Endothelial cell of umbilical vein (primary cell): ENCODE measurements around the gene RAB11B. TPM values are rescaled to one million over a fixed set of nuclear protein-coding genes. Genes with fewer than 3 reads are reported as not detected.

Source experiments
- BruUV-seq: library from RNA; stranded (reverse); fragments of 400-500 nt; replicated peaks from 2 replicates; lab custom pipeline; 2021; lab: Mats Ljungman, UMichigan
- CTCF ChIA-PET: fragments of 300-600, 350-600 bp; sonication (Branson Sonifier 250); formaldehyde crosslinking; loops from one replicate; lab custom pipeline; 2021; ENCODE audit warnings: antibody characterized with exemption, inconsistent platforms; lab: Charles Lee
- POLR2A ChIA-PET: fragments of 300-600, 350-600 bp; sonication (Branson Sonifier 250); formaldehyde crosslinking; loops from one replicate; lab custom pipeline; 2021; ENCODE audit warnings: antibody characterized with exemption, inconsistent platforms; lab: Charles Lee
- DNase-seq: peaks from one replicate; pipeline ENCODE4 v3.0.0-alpha.2; 2011; ENCODE audit warnings: low read depth, low spot score
- FAIRE-seq: peaks from 2 replicates; lab custom pipeline; 2011; peaks lifted over from hg19 to GRCh38; lab: Jason Lieb, UNC
- H2AFZ ChIP-seq: 2 replicates; pipeline ENCODE4 v1.6.0; 2012; ENCODE audit warnings: low read depth, low read length, control low read depth, inconsistent platforms
- H3K27ac ChIP-seq: 2 replicates; pipeline ENCODE4 v1.5.1; 2011; ENCODE audit warnings: low read depth, mild to moderate bottlenecking, control low read depth, low read length, moderate library complexity; ENCODE audit not compliant: insufficient read depth
- H3K27me3 ChIP-seq, 2 experiments: 2 replicates each; pipeline versions ENCODE4 v1.6.0 to v1.6.1; 2011; ENCODE audit warnings: low read length in 2 of 2, mixed read lengths in 1 of 2; ENCODE audit not compliant: control insufficient read depth in 2 of 2, insufficient read depth in 2 of 2
- H3K36me3 ChIP-seq, 2 experiments: 2 replicates in 1 of 2; 3 replicates in 1 of 2; pipeline ENCODE4 v1.5.1; 2011; ENCODE audit warnings: low read length in 2 of 2, mild to moderate bottlenecking in 1 of 2, moderate library complexity in 1 of 2; ENCODE audit not compliant: control insufficient read depth in 2 of 2, insufficient read depth in 2 of 2; ENCODE audit errors: extremely low read depth in 1 of 2
- H3K4me1 ChIP-seq: 3 replicates; pipeline ENCODE4 v1.5.1; 2011; ENCODE audit warnings: mild to moderate bottlenecking, low read length; ENCODE audit not compliant: control insufficient read depth, insufficient read depth; ENCODE audit errors: extremely low read depth
- H3K4me2 ChIP-seq: 2 replicates; pipeline ENCODE4 v1.6.1; 2011; ENCODE audit warnings: low read length, control low read depth, mixed read lengths; ENCODE audit not compliant: insufficient read depth
- H3K4me3 ChIP-seq, 3 experiments: fragments of 200-600 bp in 1 of 3; sonication (generic), shearing (Covaris generic) in 1 of 3; replicated peaks in 1 of 3; 2 replicates each; pipeline ENCODE4 v1.5.1; 2011 to 2016; ENCODE audit warnings: control low read depth in 3 of 3, low read length in 3 of 3, mild to moderate bottlenecking in 2 of 3, inconsistent platforms in 1 of 3, low read depth in 1 of 3, moderate library complexity in 1 of 3; ENCODE audit not compliant: insufficient read depth in 1 of 3
- H3K79me2 ChIP-seq: 2 replicates; pipeline ENCODE4 v1.6.0; 2012; ENCODE audit warnings: low read length, inconsistent platforms; ENCODE audit not compliant: control insufficient read depth, insufficient read depth
- H3K9ac ChIP-seq: replicated peaks from 2 replicates; pipeline ENCODE3; 2011; ENCODE audit warnings: low read length, control low read depth; ENCODE audit not compliant: insufficient read depth; ENCODE audit errors: extremely low read depth
- H3K9me1 ChIP-seq: replicated peaks from 3 replicates; pipeline ENCODE4 v1.6.0; 2011; ENCODE audit warnings: mild to moderate bottlenecking, low read length; ENCODE audit not compliant: control insufficient read depth, insufficient read depth; ENCODE audit errors: extremely low read depth
- H3K9me3 ChIP-seq: replicated peaks from 2 replicates; pipeline ENCODE4 v1.5.1; 2012; ENCODE audit warnings: low read length, inconsistent platforms; ENCODE audit not compliant: control insufficient read depth, insufficient read depth
- H4K20me1 ChIP-seq: replicated peaks from 2 replicates; pipeline ENCODE3; 2011; ENCODE audit warnings: mild to moderate bottlenecking, low read length; ENCODE audit not compliant: control insufficient read depth, insufficient read depth; ENCODE audit errors: extremely low read depth
- CTCF ChIP-seq, 2 donors: IDR thresholded peaks; 1 replicate in 1 of 2; 2 replicates in 1 of 2; pipeline ENCODE4 v1.5.1; 2011; ENCODE audit warnings: low read length in 2 of 2, mild to moderate bottlenecking in 2 of 2, moderate library complexity in 2 of 2, control low read depth in 1 of 2, inconsistent platforms in 1 of 2, low read depth in 1 of 2; ENCODE audit not compliant: insufficient read depth in 1 of 2; ENCODE audit errors: extremely low read depth in 1 of 2
- EZH2 ChIP-seq: IDR thresholded peaks from 2 replicates; pipeline ENCODE4 v1.6.1; 2012; ENCODE audit warnings: borderline replicate concordance, low read depth, mild to moderate bottlenecking, moderate library complexity, low read length, inconsistent platforms; ENCODE audit not compliant: severe bottlenecking
- FOS ChIP-seq: IDR thresholded peaks from 2 replicates; pipeline ENCODE4 v1.6.1; 2011; ENCODE audit warnings: mild to moderate bottlenecking, low read length, moderate library complexity, borderline replicate concordance; ENCODE audit not compliant: insufficient read depth
- GATA2 ChIP-seq: IDR thresholded peaks from 2 replicates; pipeline ENCODE4 v1.7.0; 2011; ENCODE audit warnings: low read depth, mild to moderate bottlenecking, moderate library complexity, mixed read lengths, low read length; ENCODE audit not compliant: insufficient read length, insufficient read depth
- JUN ChIP-seq: IDR thresholded peaks from 2 replicates; pipeline ENCODE4 v1.6.1; 2011; ENCODE audit warnings: borderline replicate concordance, low read depth; ENCODE audit not compliant: insufficient read length, insufficient read depth
- MYC ChIP-seq: IDR thresholded peaks from one replicate; pipeline ENCODE4 v1.6.1; 2011; ENCODE audit warnings: mild to moderate bottlenecking, low read depth, low read length
- POLR2A ChIP-seq: IDR thresholded peaks from 2 replicates; pipeline ENCODE4 v1.6.1; 2012; ENCODE audit warnings: low read depth, mild to moderate bottlenecking, control low read depth, low read length
- POLR2AphosphoS5 ChIP-seq: IDR thresholded peaks from 2 replicates; pipeline ENCODE4 v1.6.1; 2012; ENCODE audit warnings: low read depth, mild to moderate bottlenecking, control low read depth, low read length, moderate library complexity; ENCODE audit not compliant: insufficient read depth
- dilution Hi-C: fragments of 300-500 bp; cut with MboI; formaldehyde crosslinking; loops from one replicate; pipeline ENCODE4 v1.15.0; 2019; ENCODE audit warnings: low sequenced_read_pairs; ENCODE audit not compliant: extremely low pct_ligation_motif_present
- intact Hi-C: fragments of 100-400 bp; cut with micrococcal nuclease; formaldehyde crosslinking; loops from one replicate; pipeline ENCODE4 v1.10.0; 2022
- polyA plus RNA-seq, 4 experiments: library from polyadenylated mRNA; depleted of rRNA in 3 of 4; stranded (reverse) in 3 of 4; unstranded in 1 of 4; fragments of >200 nt; gene quantifications; 2 replicates each; pipeline versions ENCODE4 v1.2.1 to v1.2.3, GENCODE V29; 2011 to 2012; ENCODE audit warnings: missing spikeins in 1 of 4
- total RNA-seq: library from RNA; stranded (reverse); gene quantifications from 2 replicates; pipeline ENCODE4 v1.2.3, GENCODE V29; 2021
- TF ChIP-seq, protein P1 (sequence below): IDR thresholded peaks from 2 replicates; pipeline ENCODE4 v1.6.1; 2011; ENCODE audit not compliant: insufficient read depth, insufficient read length

RAB11B gene
- total and polyA plus RNA-seq, 2 donors (not counting 3 experiments of a cell fraction or from before 2014, with no cell fraction given) = 74.1 to 99.8 TPM

GRCh38 chr19:8390617-8390981 lies 439 bp downstream of the RAB11B start:
- Histone ChIP-seq H3K4me2 (peak overlapping the region; percentile 54), H3K27me3 (no peaks in the 10 kb centered on the region), H2AFZ (no peak overlapping the region), H3K79me2 (peaks cover 33% of the 10 kb centered on the region), H4K20me1 (no peaks in the 10 kb centered on the region), H3K9me1 (no peaks in the 10 kb centered on the region), H3K4me3 (peak overlapping the region; percentile 59 to 93 (median 69)), H3K9ac (peak overlapping the region; percentile 98), H3K36me3 (no peaks in the 10 kb centered on the region), H3K27ac (peak overlapping the region; percentile 97), H3K4me1 (peaks cover 29% of the 10 kb centered on the region), H3K9me3 (no peaks in the 10 kb centered on the region)
- POLR2A ChIA-PET = interaction anchor here (0.6 to 2.0 kb wide), 13 partner anchors 23 to 123 kb away, joined by 3 to 8 read pairs (median 4); partner anchors contain the start of genes HNRNPM, KANK3, MARCHF2 and ZNF414
- FAIRE-seq (no peak), DNase-seq (peak; percentile 96)
- TF ChIP-seq POLR2A = no peak
- TF ChIP-seq GATA2 = no peak
- no peak for TF ChIP-seq JUN
- no TSS peak for BruUV-seq
- dilution Hi-C loops (no loop called here), intact Hi-C loops (loop anchor here (1.0 kb wide), 4 partner anchors 23 to 35 kb away; partner anchors contain the start of gene MARCHF2)
- CTCF ChIA-PET = interaction anchor here (0.8 to 5.0 kb wide), 7 partner anchors 8 to 115 kb away, joined by 3 to 29 read pairs (median 6); partner anchors contain the start of genes ANGPTL4 and MARCHF2

DNA sequence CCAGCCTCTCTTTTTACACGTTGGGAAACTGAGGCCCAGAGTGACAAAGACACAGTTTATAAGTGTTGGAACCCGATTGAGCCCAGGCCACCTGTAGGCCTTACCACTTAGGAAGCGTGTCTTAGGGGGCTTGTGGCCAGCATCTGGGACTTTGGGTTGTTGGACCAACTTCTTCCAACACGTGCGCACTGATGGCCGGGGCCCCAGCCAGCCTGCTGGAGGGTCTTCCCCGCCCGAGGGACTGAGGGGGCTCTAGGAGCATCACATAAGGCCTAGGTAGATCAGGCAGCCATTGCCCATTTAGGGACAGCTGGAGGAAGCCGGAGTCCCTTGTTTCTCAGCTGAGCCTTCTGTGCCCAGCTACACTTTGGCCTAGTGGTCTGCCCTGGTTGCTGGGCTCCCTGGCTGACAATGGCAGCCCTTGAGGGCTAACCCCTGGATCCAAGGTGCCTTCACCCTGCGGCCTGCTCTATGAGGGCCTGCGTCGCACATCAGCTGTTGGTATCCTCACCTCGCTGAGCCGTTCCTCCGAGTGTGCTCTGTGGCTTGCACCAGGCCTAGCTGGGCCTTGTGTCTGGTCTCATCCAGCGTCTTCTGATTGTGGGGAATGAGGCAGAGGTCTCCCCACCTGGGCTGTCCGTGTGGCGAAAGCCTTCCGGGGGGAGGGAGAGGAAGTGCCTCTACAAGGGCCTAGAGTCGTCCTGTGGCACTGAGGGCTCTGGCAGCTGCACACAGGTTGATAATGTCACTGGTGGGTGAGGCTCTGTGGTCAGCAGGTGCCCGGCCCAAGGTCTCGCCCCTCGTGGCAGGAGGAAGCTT lies 1.2 kb downstream of the RAB11B start:
- no peak for DNase-seq
- Histone ChIP-seq H2AFZ (no peak overlapping the region), H3K79me2 (peaks cover 41% of the 10 kb centered on the region), H3K27me3 (no peaks in the 10 kb centered on the region), H3K9ac (no peak overlapping the region), H4K20me1 (no peaks in the 10 kb centered on the region), H3K4me1 (peaks cover 29% of the 10 kb centered on the region), H3K36me3 (no peaks in the 10 kb centered on the region), H3K27ac (no peak overlapping the region), H3K9me1 (no peaks in the 10 kb centered on the region), H3K4me3 (no peak overlapping the region), H3K4me2 (peak overlapping the region; percentile 13), H3K9me3 (no peaks in the 10 kb centered on the region)
- dilution Hi-C loops = no loop called here
- CTCF ChIA-PET = interaction anchor here (0.9 to 5.0 kb wide), 4 partner anchors 22 to 43 kb away, joined by 3 to 29 read pairs (median 8); partner anchors contain the start of gene MARCHF2
- TF ChIP-seq, protein P1, sequence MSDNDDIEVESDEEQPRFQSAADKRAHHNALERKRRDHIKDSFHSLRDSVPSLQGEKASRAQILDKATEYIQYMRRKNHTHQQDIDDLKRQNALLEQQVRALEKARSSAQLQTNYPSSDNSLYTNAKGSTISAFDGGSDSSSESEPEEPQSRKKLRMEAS = no peak
- TF ChIP-seq POLR2AphosphoS5 (no peak), FOS (no peak), POLR2A (no peak), EZH2 (no peak), GATA2 (no peak), JUN (no peak), CTCF (IDR thresholded peaks at IDR 0.05; ENCODE audit: extremely low read depth in 1 of 2, insufficient read depth in 1 of 2, low read depth in 1 of 2, low read length in 2 of 2) (no peak), MYC (no peak)
- intact Hi-C loops = no loop called here
- FAIRE-seq = no peak
- BruUV-seq = TSS peak; percentile 23
- POLR2A ChIA-PET = interaction anchor here (0.6 to 2.0 kb wide), 11 partner anchors 22 to 122 kb away, joined by 3 to 8 read pairs (median 4); partner anchors contain the start of genes HNRNPM, KANK3, MARCHF2 and ZNF414
